GM12873 (cell line): ENCODE data around the gene PRR13.

Experiments
- TF ChIP-seq, protein P1 (sequence below): IDR thresholded peaks from 2 replicates; pipeline ENCODE4 v1.5.1; 2012; ENCODE audit warnings: low read depth, mild to moderate bottlenecking, moderate library complexity, low read length, control low read depth; ENCODE audit not compliant: insufficient read depth; ENCODE audit errors: missing control alignments

PRR13 gene

DNA sequence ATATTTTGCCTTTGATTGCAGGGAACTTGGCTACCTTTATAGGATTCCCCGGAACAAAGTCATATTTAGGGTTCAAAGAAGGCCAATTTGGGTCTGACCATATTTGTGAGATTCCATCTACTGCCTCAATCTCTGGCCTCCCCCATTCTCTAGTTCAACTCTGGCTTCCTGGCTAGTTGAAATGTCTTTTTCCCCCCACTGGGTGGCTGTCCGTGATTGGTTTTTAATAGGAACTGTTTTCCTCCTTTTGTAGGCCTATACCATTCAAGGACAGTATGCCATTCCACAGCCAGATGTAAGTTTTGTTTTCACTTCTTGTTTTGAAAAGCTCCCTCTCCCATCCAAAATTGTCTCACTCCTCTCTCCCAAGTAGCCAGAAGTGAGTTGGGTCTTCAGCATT is 24.1 kb downstream of the PRR13 start:
- TF ChIP-seq, protein P1, sequence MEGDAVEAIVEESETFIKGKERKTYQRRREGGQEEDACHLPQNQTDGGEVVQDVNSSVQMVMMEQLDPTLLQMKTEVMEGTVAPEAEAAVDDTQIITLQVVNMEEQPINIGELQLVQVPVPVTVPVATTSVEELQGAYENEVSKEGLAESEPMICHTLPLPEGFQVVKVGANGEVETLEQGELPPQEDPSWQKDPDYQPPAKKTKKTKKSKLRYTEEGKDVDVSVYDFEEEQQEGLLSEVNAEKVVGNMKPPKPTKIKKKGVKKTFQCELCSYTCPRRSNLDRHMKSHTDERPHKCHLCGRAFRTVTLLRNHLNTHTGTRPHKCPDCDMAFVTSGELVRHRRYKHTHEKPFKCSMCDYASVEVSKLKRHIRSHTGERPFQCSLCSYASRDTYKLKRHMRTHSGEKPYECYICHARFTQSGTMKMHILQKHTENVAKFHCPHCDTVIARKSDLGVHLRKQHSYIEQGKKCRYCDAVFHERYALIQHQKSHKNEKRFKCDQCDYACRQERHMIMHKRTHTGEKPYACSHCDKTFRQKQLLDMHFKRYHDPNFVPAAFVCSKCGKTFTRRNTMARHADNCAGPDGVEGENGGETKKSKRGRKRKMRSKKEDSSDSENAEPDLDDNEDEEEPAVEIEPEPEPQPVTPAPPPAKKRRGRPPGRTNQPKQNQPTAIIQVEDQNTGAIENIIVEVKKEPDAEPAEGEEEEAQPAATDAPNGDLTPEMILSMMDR, result no peak

DNA sequence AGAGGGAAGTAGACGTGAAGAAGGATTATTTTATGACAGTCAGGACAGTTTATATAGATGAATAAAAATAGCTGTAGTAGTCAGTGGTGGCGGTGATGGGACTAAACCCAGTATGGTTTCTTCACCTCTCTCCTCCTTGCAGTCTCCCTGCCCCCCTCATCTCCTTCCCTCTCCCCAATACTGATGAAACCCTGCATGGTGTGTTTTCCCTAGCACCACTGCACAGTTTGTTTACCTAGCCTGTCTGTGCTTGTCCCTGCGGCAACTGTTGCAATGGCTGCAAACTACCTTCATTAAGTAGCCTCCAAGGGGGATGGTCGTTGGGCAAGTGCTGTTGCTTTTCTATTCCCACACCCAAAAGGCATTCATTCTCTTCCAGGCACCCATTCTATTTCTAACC is 25.1 kb downstream of the PRR13 start:
- TF ChIP-seq, protein P1, result no peak

DNA sequence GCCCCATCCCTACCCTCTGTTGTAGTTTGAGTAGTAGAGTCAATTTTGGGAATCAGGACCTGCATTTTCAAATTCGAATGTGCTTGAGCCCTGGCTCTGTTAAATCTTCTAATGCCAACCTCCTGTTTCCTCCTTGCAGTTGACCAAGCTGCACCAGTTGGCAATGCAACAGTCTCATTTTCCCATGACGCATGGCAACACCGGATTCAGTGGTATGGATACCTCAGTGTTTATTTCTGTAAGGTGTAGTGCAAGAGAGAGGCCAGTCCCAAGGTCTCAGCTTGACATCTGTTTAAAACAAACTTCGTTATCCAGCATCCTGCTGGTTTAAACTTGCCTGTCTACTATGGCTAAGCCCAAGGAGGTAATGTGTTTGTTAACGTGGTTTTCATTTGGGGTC is 25.5 kb downstream of the PRR13 start:
- TF ChIP-seq, protein P1, result no peak

DNA sequence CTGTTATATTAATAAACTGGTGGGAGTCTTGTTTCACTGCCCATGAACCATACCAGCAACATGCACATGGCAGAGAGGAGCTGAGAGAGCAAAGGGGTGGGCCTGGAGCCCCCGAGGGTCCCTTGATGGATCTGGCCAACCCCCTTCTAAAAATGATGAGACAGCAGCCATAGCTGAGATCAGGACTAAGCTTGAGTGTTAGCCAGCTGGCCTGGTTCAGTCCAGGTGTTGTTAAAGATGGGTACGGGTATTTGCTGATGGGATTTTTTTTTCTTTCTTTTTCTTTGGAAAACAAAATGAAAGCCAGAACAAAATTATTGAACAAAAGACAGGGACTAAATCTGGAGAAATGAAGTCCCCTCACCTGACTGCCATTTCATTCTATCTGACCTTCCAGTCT is 26.3 kb downstream of the PRR13 start:
- TF ChIP-seq, protein P1, result no peak

DNA sequence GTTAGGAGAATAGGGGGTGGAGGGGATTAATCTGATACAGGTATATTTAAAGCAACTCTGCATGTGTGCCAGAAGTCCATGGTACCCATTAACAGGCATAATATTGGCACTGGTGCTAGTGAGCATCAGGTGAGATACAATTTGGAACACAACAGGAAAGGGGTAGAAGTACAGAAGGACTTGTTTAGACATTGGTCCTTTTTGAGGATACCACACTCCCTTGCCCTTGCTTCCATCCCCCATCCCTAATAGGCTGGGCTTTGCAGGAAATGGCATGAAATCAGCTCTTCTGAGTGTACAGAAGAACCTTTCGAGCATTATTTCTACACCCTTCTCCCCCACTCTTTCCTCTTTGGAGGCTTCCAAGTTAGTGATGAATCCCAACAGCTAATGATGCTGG is 26.7 kb downstream of the PRR13 start:
- TF ChIP-seq, protein P1, result no peak

DNA sequence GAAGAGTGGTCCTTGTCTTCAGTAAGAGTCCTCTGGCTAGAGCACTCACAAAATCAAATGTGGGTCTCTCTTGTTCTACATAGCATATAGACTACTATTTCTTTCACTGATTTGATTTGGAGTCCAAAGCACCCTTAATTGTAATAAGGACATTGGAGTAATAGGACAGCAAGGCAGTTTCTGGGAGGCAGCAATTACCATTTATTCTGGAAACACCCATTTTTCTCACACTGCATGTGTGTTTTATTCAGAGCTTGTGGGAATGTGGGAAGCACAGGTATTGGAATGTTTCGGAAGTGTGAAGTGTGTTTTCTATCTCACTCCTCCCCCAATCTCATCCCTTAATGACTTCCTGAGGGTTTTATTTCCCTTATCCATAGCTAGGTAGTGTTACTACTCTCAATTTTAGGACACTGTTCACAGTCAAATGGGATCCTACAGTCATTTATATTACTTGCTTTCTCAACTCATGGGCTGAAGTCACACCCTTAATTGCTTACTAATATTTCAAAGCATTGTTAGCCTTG is 30.6 kb downstream of the PRR13 start:
- TF ChIP-seq, protein P1, result no peak

DNA sequence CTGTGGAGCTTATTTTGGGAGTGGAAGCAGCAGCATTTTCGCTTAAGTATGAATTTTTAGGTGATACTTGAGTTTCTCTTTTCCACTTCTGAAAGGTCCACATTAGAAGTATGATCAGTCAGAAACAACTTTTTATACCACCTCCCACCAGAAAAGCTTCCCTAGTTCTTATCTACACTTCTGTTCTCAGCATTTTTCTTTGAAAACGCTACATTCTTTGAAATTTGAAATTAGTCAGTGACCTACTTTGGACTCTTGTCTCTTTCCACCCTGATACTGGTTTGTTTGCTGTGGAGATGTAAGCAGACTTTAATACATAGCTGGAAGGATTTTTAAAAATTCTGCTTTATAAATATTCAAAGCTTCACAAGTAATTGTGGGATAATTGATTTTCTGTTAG is 32.5 kb downstream of the PRR13 start:
- TF ChIP-seq, protein P1, result no peak
